ENCODE data around the gene CAPN10. TPM values are rescaled to one million over a fixed set of nuclear protein-coding genes. Genes with fewer than 3 reads are reported as not detected.

The CAPN10 gene
- total RNA-seq, 1 experiment from 2014 or later = 22.9 TPM

GRCh38 chr2:240627736-240628506, 41.4 kb downstream of the CAPN10 start:
- Histone ChIP-seq H3K4me2 (ENCODE audit: low read depth, low read length, poor library complexity, severe bottlenecking) (no peak overlapping the region), H3K79me2 (ENCODE audit: low read length) (no peaks in the 10 kb centered on the region), H3K4me3 (ENCODE audit: low read length) (no peak overlapping the region), H3K27me3 (ENCODE audit: low read length) (no peaks in the 10 kb centered on the region), H4K20me1 (ENCODE audit: insufficient read depth, low read depth, low read length) (no peaks in the 10 kb centered on the region), H3K9me2 (replicated peaks; ENCODE audit: insufficient read depth, low read length) (no peaks in the 10 kb centered on the region), H3K9ac (ENCODE audit: low read length) (no peak overlapping the region), H3K36me3 (ENCODE audit: insufficient read depth, low read length) (no peaks in the 10 kb centered on the region), H3K9me3 (ENCODE audit: low read length) (no peaks in the 10 kb centered on the region), H3K27ac (ENCODE audit: low read length) (no peak overlapping the region), H2AFZ (ENCODE audit: low read length) (no peak overlapping the region), H3K4me1 (ENCODE audit: low read length) (peaks cover 3% of the 10 kb centered on the region; the same call in 1 of the 2 replicates)
- DNase-seq = no peak

DNA sequence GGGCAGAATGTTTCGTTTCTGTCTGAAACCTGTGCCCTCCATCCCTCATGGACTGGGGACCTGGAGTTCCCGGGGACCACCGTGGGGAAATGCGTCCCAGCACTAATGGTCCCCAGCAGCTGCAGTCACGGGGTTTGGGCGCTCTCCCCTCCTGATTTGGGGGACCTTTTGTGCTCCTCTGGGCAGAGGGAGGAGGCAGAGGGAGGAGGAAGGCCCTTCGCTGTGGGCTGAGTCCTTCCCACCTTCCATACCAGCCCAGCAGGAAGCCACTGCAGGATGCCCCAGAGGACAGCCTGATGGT, 41.9 kb downstream of the CAPN10 start:
- Histone ChIP-seq H3K27me3 (ENCODE audit: low read length) (no peaks in the 10 kb centered on the region), H3K4me1 (ENCODE audit: low read length) (peaks cover 3% of the 10 kb centered on the region; the same call in 1 of the 2 replicates), H4K20me1 (ENCODE audit: insufficient read depth, low read depth, low read length) (no peaks in the 10 kb centered on the region), H3K36me3 (ENCODE audit: insufficient read depth, low read length) (no peaks in the 10 kb centered on the region), H3K79me2 (ENCODE audit: low read length) (no peaks in the 10 kb centered on the region), H3K4me2 (ENCODE audit: low read depth, low read length, poor library complexity, severe bottlenecking) (no peak overlapping the region), H3K27ac (ENCODE audit: low read length) (no peak overlapping the region), H2AFZ (ENCODE audit: low read length) (no peak overlapping the region), H3K9me2 (replicated peaks; ENCODE audit: insufficient read depth, low read length) (no peaks in the 10 kb centered on the region), H3K4me3 (ENCODE audit: low read length) (no peak overlapping the region), H3K9ac (ENCODE audit: low read length) (no peak overlapping the region), H3K9me3 (ENCODE audit: low read length) (no peaks in the 10 kb centered on the region)
- DNase-seq = no peak

DNA sequence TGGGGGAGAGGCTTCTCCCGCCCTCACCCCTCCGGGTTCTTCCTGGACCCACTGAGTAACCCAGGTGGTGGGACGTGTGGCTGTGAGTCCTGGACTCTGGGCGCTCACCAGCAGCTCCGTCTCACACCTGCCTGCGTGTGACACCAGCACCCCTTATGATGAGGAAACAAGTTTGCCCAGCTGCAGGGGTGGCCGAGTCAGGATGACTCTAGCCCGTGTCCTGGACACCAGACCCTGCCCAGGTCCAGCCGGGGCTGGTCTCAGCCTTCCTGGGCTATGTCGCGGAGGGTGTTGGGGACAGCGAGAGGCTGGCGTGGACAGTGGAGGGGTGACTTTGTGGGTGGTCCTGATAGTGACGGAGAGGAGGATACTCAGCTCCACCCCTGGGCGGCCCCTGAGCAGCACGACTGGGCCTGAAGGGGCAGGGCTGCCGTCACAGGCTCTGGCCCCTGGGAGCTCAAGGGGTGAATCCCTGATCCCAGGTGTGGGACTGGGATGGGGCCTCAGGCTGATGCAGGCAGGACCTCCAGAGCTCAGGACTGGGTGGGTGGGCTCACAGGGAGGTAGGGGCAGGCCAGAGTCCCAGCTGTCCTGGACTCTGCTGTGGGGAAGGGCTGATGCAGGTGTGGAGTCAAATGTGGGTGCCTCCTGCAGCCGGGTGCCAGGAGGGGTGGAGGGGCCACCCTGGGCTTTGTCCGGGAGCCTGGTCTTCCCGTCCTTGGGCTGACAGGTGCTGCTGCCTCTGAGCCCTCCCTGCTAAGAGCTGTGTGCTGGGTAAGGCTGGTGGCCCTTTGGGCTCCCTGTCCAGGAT, 42.5 kb downstream of the CAPN10 start:
- H3K9me2 ChIP-seq (replicated peaks; ENCODE audit: insufficient read depth, low read length) = no peaks in the 10 kb centered on the region
- H3K36me3 ChIP-seq (ENCODE audit: insufficient read depth, low read length) = no peaks in the 10 kb centered on the region
- H3K79me2 ChIP-seq (ENCODE audit: low read length) = no peaks in the 10 kb centered on the region
- H3K9me3 ChIP-seq (ENCODE audit: low read length) = no peaks in the 10 kb centered on the region
- peaks cover 3% of the 10 kb centered on the region; the same call in 1 of the 2 replicates for H3K4me1 ChIP-seq (ENCODE audit: low read length)
- no peak overlapping the region for H3K4me2 ChIP-seq (ENCODE audit: low read depth, low read length, poor library complexity, severe bottlenecking)
- no peaks in the 10 kb centered on the region for H3K27me3 ChIP-seq (ENCODE audit: low read length)
- no peak overlapping the region for H2AFZ ChIP-seq (ENCODE audit: low read length)
- H3K9ac ChIP-seq (ENCODE audit: low read length) = no peak overlapping the region
- no peaks in the 10 kb centered on the region for H4K20me1 ChIP-seq (ENCODE audit: insufficient read depth, low read depth, low read length)
- H3K27ac ChIP-seq (ENCODE audit: low read length) = no peak overlapping the region
- no peak overlapping the region for H3K4me3 ChIP-seq (ENCODE audit: low read length)
- no peak for DNase-seq

DNA sequence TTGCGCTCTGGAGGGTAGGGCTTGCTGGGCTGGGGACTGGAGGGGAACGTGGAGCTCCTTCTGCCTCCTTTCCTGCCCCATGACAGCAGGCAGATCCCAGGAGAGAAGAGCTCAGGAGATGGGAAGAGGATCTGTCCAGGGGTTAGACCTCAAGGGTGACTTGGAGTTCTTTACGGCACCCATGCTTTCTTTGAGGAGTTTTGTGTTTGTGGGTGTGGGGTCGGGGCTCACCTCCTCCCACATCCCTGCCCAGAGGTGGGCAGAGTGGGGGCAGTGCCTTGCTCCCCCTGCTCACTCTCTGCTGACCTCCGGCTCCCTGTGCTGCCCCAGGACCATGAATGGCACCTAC, 43.1 kb downstream of the CAPN10 start:
- no peaks in the 10 kb centered on the region for H3K36me3 ChIP-seq (ENCODE audit: insufficient read depth, low read length)
- no peaks in the 10 kb centered on the region for H4K20me1 ChIP-seq (ENCODE audit: insufficient read depth, low read depth, low read length)
- no peak overlapping the region for H3K4me3 ChIP-seq (ENCODE audit: low read length)
- H3K27ac ChIP-seq (ENCODE audit: low read length) = no peak overlapping the region
- H3K27me3 ChIP-seq (ENCODE audit: low read length) = no peaks in the 10 kb centered on the region
- H2AFZ ChIP-seq (ENCODE audit: low read length) = no peak overlapping the region
- no peaks in the 10 kb centered on the region for H3K9me2 ChIP-seq (replicated peaks; ENCODE audit: insufficient read depth, low read length)
- no peaks in the 10 kb centered on the region for H3K9me3 ChIP-seq (ENCODE audit: low read length)
- no peak overlapping the region for H3K9ac ChIP-seq (ENCODE audit: low read length)
- no peaks in the 10 kb centered on the region for H3K79me2 ChIP-seq (ENCODE audit: low read length)
- H3K4me2 ChIP-seq (ENCODE audit: low read depth, low read length, poor library complexity, severe bottlenecking) = no peak overlapping the region
- peaks cover 3% of the 10 kb centered on the region; the same call in 1 of the 2 replicates for H3K4me1 ChIP-seq (ENCODE audit: low read length)
- DNase-seq = no peak

GRCh38 chr2:240629968-240630770, 43.6 kb downstream of the CAPN10 start:
- H3K4me3 ChIP-seq (ENCODE audit: low read length) = no peak overlapping the region
- H3K27me3 ChIP-seq (ENCODE audit: low read length) = no peaks in the 10 kb centered on the region
- no peaks in the 10 kb centered on the region for H3K9me3 ChIP-seq (ENCODE audit: low read length)
- no peak overlapping the region for H3K4me2 ChIP-seq (ENCODE audit: low read depth, low read length, poor library complexity, severe bottlenecking)
- no peaks in the 10 kb centered on the region for H3K79me2 ChIP-seq (ENCODE audit: low read length)
- DNase-seq = no peak
- no peak overlapping the region for H2AFZ ChIP-seq (ENCODE audit: low read length)
- no peak overlapping the region for H3K9ac ChIP-seq (ENCODE audit: low read length)
- H4K20me1 ChIP-seq (ENCODE audit: insufficient read depth, low read depth, low read length) = no peaks in the 10 kb centered on the region
- peaks cover under 1% of the 10 kb centered on the region; the same call in 1 of the 2 replicates for H3K4me1 ChIP-seq (ENCODE audit: low read length)
- no peaks in the 10 kb centered on the region for H3K9me2 ChIP-seq (replicated peaks; ENCODE audit: insufficient read depth, low read length)
- H3K36me3 ChIP-seq (ENCODE audit: insufficient read depth, low read length) = no peaks in the 10 kb centered on the region
- no peak overlapping the region for H3K27ac ChIP-seq (ENCODE audit: low read length)

GRCh38 chr2:240630771-240631547, 44.4 kb downstream of the CAPN10 start:
- Histone ChIP-seq H3K27me3 (ENCODE audit: low read length) (no peaks in the 10 kb centered on the region), H3K27ac (ENCODE audit: low read length) (no peak overlapping the region), H3K9me3 (ENCODE audit: low read length) (no peaks in the 10 kb centered on the region), H4K20me1 (ENCODE audit: insufficient read depth, low read depth, low read length) (no peaks in the 10 kb centered on the region), H3K9ac (ENCODE audit: low read length) (no peak overlapping the region), H3K9me2 (replicated peaks; ENCODE audit: insufficient read depth, low read length) (no peaks in the 10 kb centered on the region), H3K36me3 (ENCODE audit: insufficient read depth, low read length) (no peaks in the 10 kb centered on the region), H3K4me3 (ENCODE audit: low read length) (no peak overlapping the region), H2AFZ (ENCODE audit: low read length) (no peak overlapping the region), H3K79me2 (ENCODE audit: low read length) (no peaks in the 10 kb centered on the region), H3K4me1 (ENCODE audit: low read length) (no peaks in the 10 kb centered on the region), H3K4me2 (ENCODE audit: low read depth, low read length, poor library complexity, severe bottlenecking) (no peak overlapping the region)
- DNase-seq = no peak

DNA sequence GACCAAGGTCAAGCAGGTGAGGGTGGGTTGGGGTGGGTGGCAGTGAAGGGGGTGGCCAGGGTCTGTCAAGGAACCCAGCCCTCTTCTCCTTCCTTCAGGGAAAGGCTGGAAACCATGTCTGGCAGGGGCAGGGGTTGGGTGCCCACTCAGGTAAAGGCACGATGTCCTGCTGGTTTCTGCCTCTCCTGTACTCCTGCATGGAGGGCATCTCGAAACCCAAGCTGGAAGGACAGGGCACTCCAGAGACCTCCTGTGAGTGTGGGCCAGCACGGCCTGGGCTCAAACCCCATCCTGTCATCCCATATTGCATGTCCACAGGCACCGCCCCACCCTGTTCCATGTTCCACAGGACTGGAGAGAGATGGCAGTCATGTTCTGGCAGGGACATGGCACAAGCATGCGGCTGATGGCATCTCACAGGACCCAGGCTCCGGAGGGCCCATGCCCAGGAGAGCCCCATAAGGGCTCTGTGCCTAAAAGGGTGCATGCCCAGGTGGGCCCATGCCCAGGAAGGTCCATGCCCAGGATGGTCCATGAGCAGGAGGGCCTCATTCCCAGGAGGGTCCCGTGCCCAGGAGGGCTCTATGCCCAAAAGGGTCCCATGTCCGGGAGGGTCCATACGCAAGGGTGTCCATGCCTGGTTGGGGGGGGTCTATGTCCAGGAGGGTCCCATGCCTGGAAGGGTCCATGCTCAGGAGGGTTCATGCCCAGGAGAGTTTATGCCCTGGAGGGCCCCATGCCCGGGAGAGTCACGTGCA, 45.2 kb downstream of the CAPN10 start:
- H3K9me2 ChIP-seq (replicated peaks; ENCODE audit: insufficient read depth, low read length) = no peaks in the 10 kb centered on the region
- no peak overlapping the region for H3K4me2 ChIP-seq (ENCODE audit: low read depth, low read length, poor library complexity, severe bottlenecking)
- no peak overlapping the region for H3K27ac ChIP-seq (ENCODE audit: low read length)
- no peak for DNase-seq
- H3K9me3 ChIP-seq (ENCODE audit: low read length) = no peaks in the 10 kb centered on the region
- no peak overlapping the region for H3K9ac ChIP-seq (ENCODE audit: low read length)
- no peaks in the 10 kb centered on the region for H3K4me1 ChIP-seq (ENCODE audit: low read length)
- no peaks in the 10 kb centered on the region for H3K36me3 ChIP-seq (ENCODE audit: insufficient read depth, low read length)
- no peak overlapping the region for H3K4me3 ChIP-seq (ENCODE audit: low read length)
- H4K20me1 ChIP-seq (ENCODE audit: insufficient read depth, low read depth, low read length) = no peaks in the 10 kb centered on the region
- no peaks in the 10 kb centered on the region for H3K27me3 ChIP-seq (ENCODE audit: low read length)
- no peaks in the 10 kb centered on the region for H3K79me2 ChIP-seq (ENCODE audit: low read length)
- H2AFZ ChIP-seq (ENCODE audit: low read length) = no peak overlapping the region

Measured in Karpas-422 (cell line).